Nephron progenitor cell (in vitro differentiated cells): ENCODE measurements around the gene CCNL1.

Source experiments
- DNase-seq: peaks from one replicate; pipeline ENCODE4 v3.0.0; 2021
- H3K27ac Mint-ChIP-seq: 2 replicates; pipeline ENCODE4 v1.8.0; 2021; ENCODE audit warnings: mild to moderate bottlenecking, moderate library complexity, mixed read lengths
- H3K27me3 Mint-ChIP-seq: 2 replicates; pipeline ENCODE4 v1.8.0; 2021; ENCODE audit warnings: mild to moderate bottlenecking, low read depth, mixed read lengths; ENCODE audit not compliant: poor library complexity
- H3K36me3 Mint-ChIP-seq: 2 replicates; pipeline ENCODE4 v1.8.0; 2021; ENCODE audit warnings: low read depth, mixed read lengths
- H3K4me1 Mint-ChIP-seq: 2 replicates; pipeline ENCODE4 v1.8.0; 2021; ENCODE audit warnings: mixed read lengths
- H3K4me3 Mint-ChIP-seq: 2 replicates; pipeline ENCODE4 v1.8.0; 2021; ENCODE audit warnings: mild to moderate bottlenecking, moderate library complexity, mixed read lengths
- H3K9me3 Mint-ChIP-seq: 2 replicates; pipeline ENCODE4 v1.8.0; 2021; ENCODE audit warnings: mild to moderate bottlenecking, moderate library complexity, mixed read lengths
- TF ChIP-seq, protein P1 (sequence below): fragments of 200-600 bp; sonication (generic); IDR thresholded peaks from 2 replicates; pipeline ENCODE4 v1.5.0; 2021; ENCODE audit warnings: antibody characterized with exemption

CCNL1 gene

DNA sequence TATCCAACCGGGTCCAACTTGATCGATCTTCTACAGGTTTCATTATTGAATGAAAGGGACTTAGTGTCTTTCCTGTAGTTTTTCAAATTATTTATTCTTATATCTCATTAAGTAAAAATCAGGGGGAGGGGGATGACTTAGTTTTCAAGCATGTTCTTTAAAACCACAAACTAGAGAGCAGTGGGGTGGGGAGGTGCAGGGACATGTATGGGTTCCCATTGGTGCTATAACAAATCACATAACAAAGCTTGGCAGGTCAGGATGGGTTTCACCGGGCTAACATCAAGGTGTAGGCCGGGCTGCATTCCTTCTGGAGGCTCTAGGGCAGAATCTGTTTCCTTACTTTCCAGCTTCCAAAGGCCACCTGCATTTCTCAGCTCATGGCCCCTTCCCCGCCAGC is 32.7 kb downstream of the CCNL1 start:
- H3K27me3 Mint-ChIP-seq, result peaks cover 14% of the 10 kb centered on the region
- peak overlapping the region; percentile 72 for H3K27ac Mint-ChIP-seq
- DNase-seq, result no peak
- no peak overlapping the region for H3K4me3 Mint-ChIP-seq
- no peaks in the 10 kb centered on the region for H3K36me3 Mint-ChIP-seq
- TF ChIP-seq, protein P1, sequence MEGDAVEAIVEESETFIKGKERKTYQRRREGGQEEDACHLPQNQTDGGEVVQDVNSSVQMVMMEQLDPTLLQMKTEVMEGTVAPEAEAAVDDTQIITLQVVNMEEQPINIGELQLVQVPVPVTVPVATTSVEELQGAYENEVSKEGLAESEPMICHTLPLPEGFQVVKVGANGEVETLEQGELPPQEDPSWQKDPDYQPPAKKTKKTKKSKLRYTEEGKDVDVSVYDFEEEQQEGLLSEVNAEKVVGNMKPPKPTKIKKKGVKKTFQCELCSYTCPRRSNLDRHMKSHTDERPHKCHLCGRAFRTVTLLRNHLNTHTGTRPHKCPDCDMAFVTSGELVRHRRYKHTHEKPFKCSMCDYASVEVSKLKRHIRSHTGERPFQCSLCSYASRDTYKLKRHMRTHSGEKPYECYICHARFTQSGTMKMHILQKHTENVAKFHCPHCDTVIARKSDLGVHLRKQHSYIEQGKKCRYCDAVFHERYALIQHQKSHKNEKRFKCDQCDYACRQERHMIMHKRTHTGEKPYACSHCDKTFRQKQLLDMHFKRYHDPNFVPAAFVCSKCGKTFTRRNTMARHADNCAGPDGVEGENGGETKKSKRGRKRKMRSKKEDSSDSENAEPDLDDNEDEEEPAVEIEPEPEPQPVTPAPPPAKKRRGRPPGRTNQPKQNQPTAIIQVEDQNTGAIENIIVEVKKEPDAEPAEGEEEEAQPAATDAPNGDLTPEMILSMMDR, result no peak
- H3K9me3 Mint-ChIP-seq, result no peaks in the 10 kb centered on the region
- H3K4me1 Mint-ChIP-seq, result peaks cover 90% of the 10 kb centered on the region

DNA sequence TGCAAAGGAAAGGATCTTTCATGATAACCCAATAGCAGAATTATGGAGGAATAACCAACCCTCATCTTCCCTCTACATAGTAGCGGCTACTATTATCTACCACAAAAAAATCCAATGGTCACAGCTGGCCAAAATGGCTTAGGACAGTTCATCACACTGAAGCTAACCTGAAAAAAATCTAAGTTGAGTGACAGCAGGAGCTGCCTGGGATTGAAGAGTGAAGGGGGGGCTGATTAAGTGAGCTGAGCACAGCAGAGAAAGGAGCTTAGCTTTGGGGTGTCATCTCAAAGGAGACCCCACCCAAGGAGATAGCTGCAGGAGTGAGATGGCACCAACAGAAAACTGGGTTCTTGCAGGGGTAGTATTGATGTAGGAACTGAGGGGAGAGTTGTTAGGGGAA is 33.6 kb downstream of the CCNL1 start:
- TF ChIP-seq, protein P1, result no peak
- DNase-seq, result no peak
- no peaks in the 10 kb centered on the region for H3K36me3 Mint-ChIP-seq
- no peaks in the 10 kb centered on the region for H3K9me3 Mint-ChIP-seq
- H3K4me1 Mint-ChIP-seq, result peaks cover 91% of the 10 kb centered on the region
- H3K27ac Mint-ChIP-seq, result no peak overlapping the region
- no peak overlapping the region for H3K4me3 Mint-ChIP-seq
- H3K27me3 Mint-ChIP-seq, result peaks cover 14% of the 10 kb centered on the region

DNA sequence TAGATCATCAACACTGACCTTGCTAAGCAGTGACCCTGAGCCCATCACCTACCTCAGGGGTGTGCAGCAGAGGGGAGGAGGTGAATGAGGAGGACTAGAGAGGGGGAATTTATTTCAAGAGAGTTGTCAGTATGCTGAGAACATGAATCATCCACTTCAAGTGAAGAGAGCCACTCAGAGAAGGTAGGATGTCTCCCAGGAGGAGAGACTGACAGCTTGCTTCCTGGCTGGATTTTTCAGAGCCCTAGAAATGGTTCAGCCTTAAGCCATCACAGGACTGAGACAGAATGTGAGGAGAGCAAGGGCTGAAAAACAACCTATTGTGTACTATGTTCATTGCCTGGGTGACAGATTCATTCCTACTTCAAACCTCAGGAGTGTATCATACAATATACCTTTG is 34.8 kb downstream of the CCNL1 start:
- no peaks in the 10 kb centered on the region for H3K36me3 Mint-ChIP-seq
- peaks cover 11% of the 10 kb centered on the region for H3K27me3 Mint-ChIP-seq
- DNase-seq, result no peak
- peak overlapping the region; percentile 59 for H3K4me3 Mint-ChIP-seq
- H3K9me3 Mint-ChIP-seq, result no peaks in the 10 kb centered on the region
- TF ChIP-seq, protein P1, result no peak
- peak overlapping the region; percentile 96 for H3K27ac Mint-ChIP-seq
- peaks cover 82% of the 10 kb centered on the region for H3K4me1 Mint-ChIP-seq

DNA sequence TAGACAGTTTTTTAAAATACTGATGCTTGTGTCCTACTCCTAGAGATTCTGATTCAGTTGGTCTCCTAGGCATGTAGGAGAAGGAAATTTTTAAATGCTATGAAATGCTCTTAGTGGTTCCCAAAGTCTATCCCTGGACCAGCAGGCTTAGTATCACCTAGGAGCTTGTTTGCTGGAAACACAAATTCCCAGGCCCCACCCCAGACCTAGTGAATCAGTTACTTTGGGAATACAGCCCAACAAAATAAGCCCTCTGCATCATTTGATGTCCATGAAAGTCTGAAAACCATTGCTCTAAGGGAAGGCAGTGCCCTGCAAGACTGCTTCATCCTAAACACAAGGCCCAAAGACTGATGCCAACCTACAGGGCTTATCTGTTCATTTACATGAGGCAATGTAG is 36.3 kb downstream of the CCNL1 start:
- peaks cover 68% of the 10 kb centered on the region for H3K4me1 Mint-ChIP-seq
- H3K27ac Mint-ChIP-seq, result no peak overlapping the region
- H3K36me3 Mint-ChIP-seq, result no peaks in the 10 kb centered on the region

DNA sequence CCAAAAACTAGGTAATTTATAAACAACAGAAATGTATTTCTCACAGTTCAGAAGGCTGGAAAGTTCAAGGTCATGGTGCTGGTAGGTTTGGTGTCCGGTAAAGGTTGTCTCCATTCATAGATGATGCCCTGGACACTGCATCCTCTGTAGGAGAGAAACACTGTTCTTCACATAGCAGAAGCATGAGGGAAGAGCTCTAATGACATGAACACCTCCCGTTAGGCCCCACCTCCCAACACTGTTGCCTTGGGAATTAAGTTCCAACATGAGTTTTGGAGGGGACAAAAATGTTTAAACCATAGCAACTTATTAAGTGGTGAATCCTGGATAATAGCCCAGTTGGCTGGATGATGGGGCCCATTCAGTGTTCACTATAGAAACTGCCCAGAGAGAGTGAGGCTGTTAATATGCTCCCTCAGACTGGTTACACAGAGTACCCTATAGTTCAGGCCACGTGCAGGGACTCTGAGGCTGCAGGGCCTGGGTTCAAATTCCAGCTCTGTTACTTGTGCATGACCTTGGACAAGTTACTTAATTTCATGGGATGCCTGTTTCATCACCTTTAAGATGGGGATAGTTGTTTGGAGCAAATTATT is 37.0 kb downstream of the CCNL1 start:
- Mint-ChIP-seq H3K4me3 (no peak overlapping the region), H3K9me3 (no peaks in the 10 kb centered on the region), H3K36me3 (no peaks in the 10 kb centered on the region), H3K4me1 (peaks cover 61% of the 10 kb centered on the region), H3K27me3 (peaks cover 11% of the 10 kb centered on the region), H3K27ac (no peak overlapping the region)
- no peak for DNase-seq
- TF ChIP-seq, protein P1, result no peak

More for the DNA sequence above, 36.3 kb downstream of the CCNL1 start:
- H3K4me3 Mint-ChIP-seq, result no peak overlapping the region
- no peak for DNase-seq
- H3K27me3 Mint-ChIP-seq, result peaks cover 11% of the 10 kb centered on the region
- no peaks in the 10 kb centered on the region for H3K9me3 Mint-ChIP-seq
- TF ChIP-seq, protein P1, result no peak

DNA sequence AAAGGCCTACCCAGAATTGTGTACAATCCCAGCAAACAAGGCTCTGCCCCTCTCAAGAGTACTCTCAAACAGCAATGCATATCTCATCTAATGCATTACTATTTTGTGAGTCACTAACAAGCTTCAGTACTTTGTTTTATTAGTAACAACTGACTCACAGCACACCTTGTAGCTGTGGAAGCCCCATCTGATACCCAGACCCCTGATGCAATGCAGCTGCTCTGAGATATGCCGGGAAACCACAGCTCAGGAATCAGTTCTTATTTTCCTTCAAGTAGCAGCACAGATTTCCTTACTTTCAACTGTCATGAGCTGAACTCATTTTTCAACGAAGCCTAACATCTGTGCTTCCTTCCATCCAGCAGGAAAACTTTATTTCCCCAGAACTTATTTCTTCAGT is 37.8 kb downstream of the CCNL1 start:
- H3K36me3 Mint-ChIP-seq, result no peaks in the 10 kb centered on the region
- TF ChIP-seq, protein P1, result no peak
- no peaks in the 10 kb centered on the region for H3K9me3 Mint-ChIP-seq
- no peak overlapping the region for H3K4me3 Mint-ChIP-seq
- no peak overlapping the region for H3K27ac Mint-ChIP-seq
- DNase-seq, result no peak
- H3K4me1 Mint-ChIP-seq, result peaks cover 53% of the 10 kb centered on the region
- H3K27me3 Mint-ChIP-seq, result peaks cover 11% of the 10 kb centered on the region
